ENCODE results near the gene ABCD3. TPM values are rescaled to one million over a fixed set of nuclear protein-coding genes. Genes with fewer than 3 reads are reported as not detected.
"Not testable (repeated sequence)": the region's sequence is repeated elsewhere in the genome, so short reads cannot be mapped to it uniquely, and the experiment has no call there.

Gene ABCD3
- total RNA-seq, 2 donors from 2014 or later, result 35.5 to 38.5 TPM

DNA sequence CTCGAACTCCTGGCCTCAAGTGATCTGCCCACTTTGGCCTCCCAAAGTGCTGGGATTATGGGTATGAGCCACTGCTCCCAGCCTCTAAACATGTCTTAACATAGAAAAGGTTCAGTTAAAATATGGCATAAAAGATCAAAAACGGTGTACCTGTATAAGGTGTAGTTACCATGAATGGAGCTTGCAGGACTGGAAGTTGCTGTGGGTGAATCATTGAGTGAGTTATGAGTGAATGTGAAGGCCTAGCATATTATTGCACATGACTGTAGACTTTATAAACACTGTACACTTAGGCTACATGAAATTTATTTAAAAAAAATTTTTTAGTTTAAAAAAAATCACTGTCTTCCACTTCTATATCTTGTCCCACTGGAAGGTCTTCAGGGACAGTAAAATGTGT lies 15.7 kb downstream of the ABCD3 start:
- Histone ChIP-seq H3K27me3 (replicated peaks; ENCODE audit: insufficient read depth) (no peaks in the 10 kb centered on the region), H3K4me3 (no peak overlapping the region), H3K36me3 (no peaks in the 10 kb centered on the region), H3K9me3 (no peaks in the 10 kb centered on the region), H3K27ac (no peak overlapping the region), H3K4me1 (replicated peaks) (no peaks in the 10 kb centered on the region)
- WGBS, result 95% methylated on average over 2 of the region's 2 CpGs
- TF ChIP-seq, protein P1, sequence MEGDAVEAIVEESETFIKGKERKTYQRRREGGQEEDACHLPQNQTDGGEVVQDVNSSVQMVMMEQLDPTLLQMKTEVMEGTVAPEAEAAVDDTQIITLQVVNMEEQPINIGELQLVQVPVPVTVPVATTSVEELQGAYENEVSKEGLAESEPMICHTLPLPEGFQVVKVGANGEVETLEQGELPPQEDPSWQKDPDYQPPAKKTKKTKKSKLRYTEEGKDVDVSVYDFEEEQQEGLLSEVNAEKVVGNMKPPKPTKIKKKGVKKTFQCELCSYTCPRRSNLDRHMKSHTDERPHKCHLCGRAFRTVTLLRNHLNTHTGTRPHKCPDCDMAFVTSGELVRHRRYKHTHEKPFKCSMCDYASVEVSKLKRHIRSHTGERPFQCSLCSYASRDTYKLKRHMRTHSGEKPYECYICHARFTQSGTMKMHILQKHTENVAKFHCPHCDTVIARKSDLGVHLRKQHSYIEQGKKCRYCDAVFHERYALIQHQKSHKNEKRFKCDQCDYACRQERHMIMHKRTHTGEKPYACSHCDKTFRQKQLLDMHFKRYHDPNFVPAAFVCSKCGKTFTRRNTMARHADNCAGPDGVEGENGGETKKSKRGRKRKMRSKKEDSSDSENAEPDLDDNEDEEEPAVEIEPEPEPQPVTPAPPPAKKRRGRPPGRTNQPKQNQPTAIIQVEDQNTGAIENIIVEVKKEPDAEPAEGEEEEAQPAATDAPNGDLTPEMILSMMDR (IDR thresholded peaks at IDR 0.05), result no peak
- TF ChIP-seq POLR2A (IDR thresholded peaks at IDR 0.05) (no peak), POLR2AphosphoS5 (IDR thresholded peaks at IDR 0.05) (no peak)
- intact Hi-C loops (cut with DNase I), result no loop called here
- DNase-seq (ENCODE audit: low spot score), result no peak

DNA sequence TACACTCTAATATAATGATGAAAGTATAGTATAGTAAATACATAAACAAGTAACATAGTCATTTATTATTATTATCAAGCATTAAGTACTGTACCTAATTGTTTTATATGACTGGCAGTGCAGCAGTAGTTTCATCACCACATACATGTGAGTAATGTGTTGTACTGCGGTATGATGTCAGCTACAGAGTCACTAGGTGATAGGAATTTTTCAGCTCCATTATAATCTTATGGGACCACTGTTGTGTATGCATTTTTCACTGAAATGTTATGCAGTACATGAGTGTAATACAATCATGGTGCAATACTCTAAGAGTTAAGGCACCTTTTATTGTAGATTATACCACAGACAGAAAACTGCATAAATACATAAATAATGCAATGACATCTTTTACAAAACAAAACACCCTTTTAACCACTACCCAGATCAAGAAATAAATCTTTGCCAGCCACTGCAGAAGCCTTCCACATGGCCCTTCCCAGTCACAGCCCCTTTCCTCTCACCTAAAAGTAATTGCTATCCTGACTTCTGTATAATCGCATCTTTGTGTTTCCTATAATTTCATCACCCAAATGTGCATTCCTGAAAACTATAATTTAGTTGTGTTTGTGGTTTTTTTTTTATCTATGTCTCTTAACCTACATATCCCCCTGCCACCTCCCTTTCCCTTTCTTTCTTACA lies 16.3 kb downstream of the ABCD3 start:
- no peak overlapping the region for H3K4me3 ChIP-seq
- 95% methylated on average over 2 of the region's 2 CpGs for WGBS
- TF ChIP-seq, protein P1 (IDR thresholded peaks at IDR 0.05), result no peak
- TF ChIP-seq POLR2AphosphoS5 (IDR thresholded peaks at IDR 0.05) (no peak), POLR2A (IDR thresholded peaks at IDR 0.05) (no peak)
- no peaks in the 10 kb centered on the region for H3K27me3 ChIP-seq (replicated peaks; ENCODE audit: insufficient read depth)
- no peak overlapping the region for H3K27ac ChIP-seq
- H3K36me3 ChIP-seq, result no peaks in the 10 kb centered on the region
- H3K9me3 ChIP-seq, result no peaks in the 10 kb centered on the region
- intact Hi-C loops (cut with DNase I), result no loop called here
- H3K4me1 ChIP-seq (replicated peaks), result no peaks in the 10 kb centered on the region
- no peak for DNase-seq (ENCODE audit: low spot score)

DNA sequence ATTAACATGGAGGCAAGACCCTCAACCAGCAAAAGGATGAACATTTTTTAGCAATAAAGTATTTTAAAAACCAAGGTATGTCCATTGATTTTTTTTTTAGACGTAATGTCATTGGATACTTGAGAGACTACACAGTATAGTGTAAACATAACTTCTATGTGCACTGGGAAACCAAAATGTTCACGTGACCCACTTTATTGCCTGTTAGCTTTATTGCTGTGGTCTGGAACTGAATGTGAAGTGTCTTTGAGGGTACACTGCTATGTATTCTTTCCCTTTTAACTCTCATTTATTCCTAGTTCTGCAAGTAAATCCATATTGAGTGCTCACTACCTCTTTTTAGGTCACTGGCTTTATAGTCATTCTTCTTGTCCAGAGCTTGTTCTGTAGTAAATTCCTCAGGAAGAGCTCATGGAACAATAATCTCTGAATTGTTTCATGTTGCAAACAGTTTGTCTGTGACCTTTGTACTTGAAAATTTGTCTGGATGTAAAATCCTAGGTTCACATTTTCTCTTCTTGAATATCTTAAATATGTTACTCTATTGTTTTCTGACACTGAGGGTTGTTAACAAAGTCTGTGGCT lies 20.6 kb downstream of the ABCD3 start:
- H3K4me1 ChIP-seq (replicated peaks), result no peaks in the 10 kb centered on the region
- intact Hi-C loops (cut with DNase I), result no loop called here
- H3K9me3 ChIP-seq, result no peaks in the 10 kb centered on the region
- 37% methylated on average over 2 of the region's 2 CpGs for WGBS
- no peaks in the 10 kb centered on the region for H3K27me3 ChIP-seq (replicated peaks; ENCODE audit: insufficient read depth)
- no peak overlapping the region for H3K4me3 ChIP-seq
- no peaks in the 10 kb centered on the region for H3K36me3 ChIP-seq
- TF ChIP-seq POLR2A (IDR thresholded peaks at IDR 0.05) (no peak), POLR2AphosphoS5 (IDR thresholded peaks at IDR 0.05) (no peak)
- TF ChIP-seq, protein P1 (IDR thresholded peaks at IDR 0.05), result no peak
- H3K27ac ChIP-seq, result no peak overlapping the region
- DNase-seq (ENCODE audit: low spot score), result no peak

DNA sequence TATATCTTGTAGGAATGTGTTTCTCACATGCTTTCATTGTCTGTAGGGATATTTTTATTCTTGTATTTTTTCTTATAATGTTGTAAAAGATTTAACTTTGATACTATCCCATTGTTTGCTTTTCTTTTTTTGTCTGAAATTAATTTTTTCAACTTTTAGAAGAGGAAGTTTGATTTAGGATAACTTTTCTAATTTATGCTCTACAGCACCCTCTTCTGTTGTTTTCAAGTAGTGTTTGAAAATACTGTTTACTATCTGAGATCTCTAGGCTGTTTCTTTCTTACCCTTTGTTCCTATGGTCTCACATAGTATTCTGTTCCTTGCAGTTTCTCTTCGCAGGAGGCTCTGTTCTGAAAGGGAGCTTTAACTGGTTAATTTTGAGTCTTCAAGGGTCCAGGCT lies 21.9 kb downstream of the ABCD3 start:
- H3K27ac ChIP-seq, result no peak overlapping the region
- intact Hi-C loops (cut with DNase I), result no loop called here

DNA sequence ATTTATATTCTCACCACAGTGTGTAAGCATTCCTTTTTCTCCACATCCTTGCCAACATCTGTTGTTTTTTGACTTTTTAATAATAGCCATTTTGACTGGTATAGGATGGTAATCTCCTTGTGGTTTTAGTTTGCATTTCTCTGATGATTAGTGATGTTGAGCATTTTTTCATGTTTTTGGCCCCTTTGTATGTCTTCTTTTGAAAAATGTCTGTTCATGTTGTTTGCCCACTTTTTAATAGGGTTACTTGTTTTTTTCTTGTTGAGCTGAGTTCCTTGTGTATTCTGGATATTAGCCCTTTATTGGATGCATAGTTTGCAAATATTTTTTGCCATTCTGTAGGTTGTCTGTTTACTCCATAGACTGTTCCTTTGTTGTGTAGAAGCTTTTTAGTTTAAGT lies 24.9 kb downstream of the ABCD3 start:
- H3K4me3 ChIP-seq; H3K27ac ChIP-seq; H3K4me1 ChIP-seq (replicated peaks); H3K9me3 ChIP-seq; H3K27me3 ChIP-seq (replicated peaks; ENCODE audit: insufficient read depth); intact Hi-C loops (cut with DNase I); H3K36me3 ChIP-seq; DNase-seq (ENCODE audit: low spot score): not testable (repeated sequence)

More for the DNA sequence above, 21.9 kb downstream of the ABCD3 start:
- no peaks in the 10 kb centered on the region for H3K4me1 ChIP-seq (replicated peaks)
- DNase-seq (ENCODE audit: low spot score), result no peak
- WGBS, result 96% methylated on average over 1 of the region's 1 CpG
- H3K36me3 ChIP-seq, result no peaks in the 10 kb centered on the region
- H3K4me3 ChIP-seq, result no peak overlapping the region
- no peaks in the 10 kb centered on the region for H3K9me3 ChIP-seq
- no peaks in the 10 kb centered on the region for H3K27me3 ChIP-seq (replicated peaks; ENCODE audit: insufficient read depth)
- TF ChIP-seq, protein P1 (IDR thresholded peaks at IDR 0.05), result no peak
- TF ChIP-seq POLR2A (IDR thresholded peaks at IDR 0.05) (no peak), POLR2AphosphoS5 (IDR thresholded peaks at IDR 0.05) (no peak)

DNA sequence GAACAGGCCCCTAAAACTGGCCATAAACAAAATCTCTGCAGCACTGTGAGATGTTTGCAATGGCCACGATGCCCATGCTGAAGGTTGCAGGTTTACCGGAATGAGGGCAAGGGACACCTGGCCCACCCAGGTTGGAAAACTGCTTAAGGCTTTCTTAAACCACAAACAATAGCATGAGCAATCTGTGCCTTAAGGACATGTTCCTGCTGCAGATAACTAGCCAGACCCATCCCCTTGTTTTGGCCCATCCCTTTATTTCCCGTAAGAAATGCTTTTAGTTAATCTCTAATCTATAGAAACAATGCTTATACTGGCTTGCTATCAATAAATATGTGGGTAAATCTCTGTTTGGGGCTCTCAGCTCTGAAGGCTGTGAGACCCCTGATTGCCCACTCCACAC lies 26.6 kb downstream of the ABCD3 start:
- H3K4me3 ChIP-seq; H3K27ac ChIP-seq; DNase-seq (ENCODE audit: low spot score); H3K9me3 ChIP-seq; H3K4me1 ChIP-seq (replicated peaks); intact Hi-C loops (cut with DNase I); H3K27me3 ChIP-seq (replicated peaks; ENCODE audit: insufficient read depth); H3K36me3 ChIP-seq: not testable (repeated sequence)
- 81% methylated on average over 3 of the region's 3 CpGs for WGBS

DNA sequence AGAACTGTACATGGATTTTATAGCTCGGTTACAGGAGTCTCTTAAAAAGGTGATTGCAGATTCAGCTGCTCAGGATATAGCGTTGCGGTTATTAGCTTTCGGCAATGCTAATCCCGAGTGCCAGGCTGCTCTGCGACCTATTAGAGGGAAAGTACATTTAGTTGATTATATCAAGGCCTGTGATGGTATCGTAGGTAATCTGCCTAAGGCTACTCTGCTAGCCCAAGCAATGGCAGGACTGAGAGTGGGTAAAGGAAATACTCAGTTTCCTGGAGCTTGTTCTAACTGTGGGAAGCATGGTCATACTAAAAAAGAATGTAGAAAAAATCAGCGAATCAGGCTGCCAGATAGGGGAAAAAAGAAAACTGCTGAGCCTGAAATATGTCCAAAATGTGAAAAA lies 27.5 kb downstream of the ABCD3 start:
- DNase-seq (ENCODE audit: low spot score); H3K27me3 ChIP-seq (replicated peaks; ENCODE audit: insufficient read depth); H3K9me3 ChIP-seq; H3K4me1 ChIP-seq (replicated peaks); intact Hi-C loops (cut with DNase I); H3K27ac ChIP-seq; H3K36me3 ChIP-seq; H3K4me3 ChIP-seq: not testable (repeated sequence)
- WGBS, result 97% methylated on average over 8 of the region's 8 CpGs

DNA sequence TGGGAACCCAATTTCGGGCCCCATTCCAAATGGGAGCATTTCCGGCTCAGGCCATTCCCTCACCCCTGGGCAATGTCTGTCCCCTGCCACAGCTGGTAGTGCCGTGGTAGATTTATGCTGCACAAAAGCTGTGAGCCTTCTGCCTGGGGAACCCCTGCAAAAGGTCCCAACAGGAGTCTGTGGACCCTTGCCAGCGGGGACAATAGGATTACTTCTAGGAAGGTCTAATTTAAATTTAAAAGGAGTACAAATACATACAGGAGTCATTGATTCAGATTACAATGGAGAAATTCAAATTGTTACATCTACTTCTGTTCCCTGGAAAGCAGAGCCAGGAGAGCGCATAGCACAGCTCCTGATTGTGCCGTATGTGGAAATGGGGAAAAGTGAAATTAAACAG lies 28.0 kb downstream of the ABCD3 start:
- H3K9me3 ChIP-seq; H3K4me1 ChIP-seq (replicated peaks); H3K36me3 ChIP-seq; intact Hi-C loops (cut with DNase I); H3K4me3 ChIP-seq; H3K27me3 ChIP-seq (replicated peaks; ENCODE audit: insufficient read depth); DNase-seq (ENCODE audit: low spot score); H3K27ac ChIP-seq: not testable (repeated sequence)
- 96% methylated on average over 6 of the region's 6 CpGs for WGBS
